Hepatocyte (in vitro differentiated cells): Measurements from ENCODE around the gene STT3A. TPM values are rescaled to one million over a fixed set of nuclear protein-coding genes. Genes with fewer than 3 reads are reported as not detected.

Experiments used
- DNase-seq: peaks from one replicate; pipeline ENCODE4 v3.0.0-alpha.2; 2016; ENCODE audit warnings: low spot score
- H2AFZ ChIP-seq: fragments of 200-600 bp; sonication (generic); 2 replicates; pipeline ENCODE4 v1.6.0; 2016; ENCODE audit warnings: antibody characterized with exemption, mild to moderate bottlenecking
- H3K27ac ChIP-seq: fragments of 200-600 bp; sonication (generic); 2 replicates; pipeline ENCODE4 v1.5.1; 2016; ENCODE audit warnings: mild to moderate bottlenecking
- H3K27me3 ChIP-seq: fragments of 200-600 bp; sonication (generic); 2 replicates; pipeline ENCODE4 v1.6.1; 2016
- H3K36me3 ChIP-seq: fragments of 200-600 bp; sonication (generic); replicated peaks from 2 replicates; pipeline ENCODE4 v1.5.1; 2016; ENCODE audit warnings: low read depth; ENCODE audit not compliant: insufficient read depth
- H3K4me1 ChIP-seq: fragments of 200-600 bp; sonication (generic); 2 replicates; pipeline ENCODE4 v1.5.1; 2016; ENCODE audit warnings: mild to moderate bottlenecking, moderate library complexity; ENCODE audit not compliant: insufficient read depth
- H3K4me2 ChIP-seq: fragments of 200-600 bp; sonication (generic); 2 replicates; pipeline ENCODE4 v1.6.0; 2016
- H3K4me3 ChIP-seq: fragments of 200-600 bp; sonication (generic); 2 replicates; pipeline ENCODE4 v1.5.1; 2016; ENCODE audit warnings: mild to moderate bottlenecking
- H3K79me2 ChIP-seq: fragments of 200-600 bp; sonication (generic); 2 replicates; pipeline ENCODE4 v1.6.0; 2017; ENCODE audit warnings: mild to moderate bottlenecking
- H3K9me2 ChIP-seq: fragments of 200-600 bp; sonication (generic); replicated peaks from 2 replicates; pipeline ENCODE4 v1.6.0; 2017; ENCODE audit warnings: mild to moderate bottlenecking; ENCODE audit not compliant: insufficient read depth
- H3K9me3 ChIP-seq: fragments of 200-600 bp; sonication (generic); 2 replicates; pipeline ENCODE4 v1.5.1; 2016; ENCODE audit warnings: low read depth, mild to moderate bottlenecking
- H4K20me1 ChIP-seq: fragments of 200-600 bp; sonication (generic); 2 replicates; pipeline ENCODE4 v1.6.0; 2016; ENCODE audit warnings: mild to moderate bottlenecking; ENCODE audit not compliant: insufficient read depth, poor library complexity, severe bottlenecking
- EZH2 ChIP-seq: fragments of 200-600 bp; sonication (generic); IDR thresholded peaks from 2 replicates; pipeline ENCODE4 v1.6.1; 2016; ENCODE audit warnings: antibody characterized with exemption, mild to moderate bottlenecking, borderline replicate concordance
- EZH2phosphoT487 ChIP-seq: fragments of 200-600 bp; sonication (generic); IDR thresholded peaks from one replicate; pipeline ENCODE4 v1.6.1; 2018; ENCODE audit warnings: antibody characterized with exemption, mild to moderate bottlenecking, low read depth, moderate library complexity; ENCODE audit not compliant: unreplicated experiment, severe bottlenecking
- WGBS: methylation state at CpG from one replicate; pipeline ENCODE4 v1.1.6; 2016; ENCODE audit warnings: low lambda C conversion rate; ENCODE audit errors: missing lambda C conversion rate; 5-methylcytosine and 5-hydroxymethylcytosine counted together
- polyA plus RNA-seq: library from polyadenylated mRNA; unstranded; fragments of >200 nt; fragmentation: Nextera tagmentation; extraction: Ambion mirVana; gene quantifications from 2 replicates; pipeline ENCODE4 v1.2.1, GENCODE V29; 2016
- total RNA-seq: library from RNA; depleted of rRNA; stranded (reverse); fragments of >200 nt; gene quantifications from 2 replicates; pipeline ENCODE4 v1.2.3, GENCODE V29; 2014
- TF ChIP-seq, protein P1 (sequence below): fragments of 200-600 bp; sonication (generic); IDR thresholded peaks from 2 replicates; pipeline ENCODE4 v1.5.1; 2016; ENCODE audit warnings: antibody characterized with exemption, mild to moderate bottlenecking; ENCODE audit not compliant: poor library complexity

Gene STT3A
- total and polyA plus RNA-seq, 2 experiments from 2014 or later: 192 to 198 TPM

GRCh38 chr11:125594958-125595357 lies 2.3 kb downstream of the STT3A start:
- no peaks in the 10 kb centered on the region for H3K9me3 ChIP-seq
- H3K27me3 ChIP-seq: no peaks in the 10 kb centered on the region
- H3K9me2 ChIP-seq: no peaks in the 10 kb centered on the region
- TF ChIP-seq, protein P1, sequence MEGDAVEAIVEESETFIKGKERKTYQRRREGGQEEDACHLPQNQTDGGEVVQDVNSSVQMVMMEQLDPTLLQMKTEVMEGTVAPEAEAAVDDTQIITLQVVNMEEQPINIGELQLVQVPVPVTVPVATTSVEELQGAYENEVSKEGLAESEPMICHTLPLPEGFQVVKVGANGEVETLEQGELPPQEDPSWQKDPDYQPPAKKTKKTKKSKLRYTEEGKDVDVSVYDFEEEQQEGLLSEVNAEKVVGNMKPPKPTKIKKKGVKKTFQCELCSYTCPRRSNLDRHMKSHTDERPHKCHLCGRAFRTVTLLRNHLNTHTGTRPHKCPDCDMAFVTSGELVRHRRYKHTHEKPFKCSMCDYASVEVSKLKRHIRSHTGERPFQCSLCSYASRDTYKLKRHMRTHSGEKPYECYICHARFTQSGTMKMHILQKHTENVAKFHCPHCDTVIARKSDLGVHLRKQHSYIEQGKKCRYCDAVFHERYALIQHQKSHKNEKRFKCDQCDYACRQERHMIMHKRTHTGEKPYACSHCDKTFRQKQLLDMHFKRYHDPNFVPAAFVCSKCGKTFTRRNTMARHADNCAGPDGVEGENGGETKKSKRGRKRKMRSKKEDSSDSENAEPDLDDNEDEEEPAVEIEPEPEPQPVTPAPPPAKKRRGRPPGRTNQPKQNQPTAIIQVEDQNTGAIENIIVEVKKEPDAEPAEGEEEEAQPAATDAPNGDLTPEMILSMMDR: no peak
- TF ChIP-seq EZH2phosphoT487 (no peak), EZH2 (no peak)
- WGBS: 96% methylated on average over 3 of the region's 3 CpGs
- no peaks in the 10 kb centered on the region for H3K36me3 ChIP-seq
- H3K79me2 ChIP-seq: peaks cover 64% of the 10 kb centered on the region
- H4K20me1 ChIP-seq: peaks cover 9% of the 10 kb centered on the region
- H3K4me3 ChIP-seq: no peak overlapping the region
- no peak overlapping the region for H3K4me2 ChIP-seq
- H3K27ac ChIP-seq: no peak overlapping the region
- H3K4me1 ChIP-seq: peaks cover 13% of the 10 kb centered on the region
- no peak for DNase-seq
- H2AFZ ChIP-seq: no peak overlapping the region

DNA sequence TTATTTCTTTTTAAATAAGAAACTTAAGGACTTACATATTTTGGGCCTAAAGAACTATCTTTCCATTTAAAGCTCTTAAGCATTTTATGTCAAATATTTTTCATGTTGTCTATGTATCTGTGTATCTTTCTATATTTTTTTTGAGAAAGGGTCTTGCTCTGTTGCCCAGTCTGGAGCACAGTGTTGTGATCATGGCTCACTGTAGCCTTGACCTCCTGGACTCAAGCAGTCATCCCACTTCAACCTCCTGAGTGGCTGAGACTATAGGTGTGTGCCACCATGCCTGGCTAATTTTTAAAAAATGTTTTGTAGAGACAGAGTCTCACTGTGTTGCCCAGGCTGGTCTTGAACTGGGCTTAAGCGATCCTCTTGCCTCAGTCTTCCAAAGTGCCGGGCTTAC lies 8.0 kb downstream of the STT3A start:
- Histone ChIP-seq H3K4me2 (no peak overlapping the region), H3K4me3 (no peak overlapping the region), H4K20me1 (no peaks in the 10 kb centered on the region), H3K9me3 (no peaks in the 10 kb centered on the region), H3K4me1 (no peaks in the 10 kb centered on the region), H3K36me3 (peaks cover 3% of the 10 kb centered on the region), H2AFZ (no peak overlapping the region), H3K79me2 (peaks cover 39% of the 10 kb centered on the region), H3K27ac (no peak overlapping the region), H3K9me2 (no peaks in the 10 kb centered on the region), H3K27me3 (no peaks in the 10 kb centered on the region)
- 100% methylated on average over 2 of the region's 2 CpGs for WGBS
- no peak for DNase-seq
- TF ChIP-seq, protein P1: no peak
- TF ChIP-seq EZH2 (no peak), EZH2phosphoT487 (no peak)

DNA sequence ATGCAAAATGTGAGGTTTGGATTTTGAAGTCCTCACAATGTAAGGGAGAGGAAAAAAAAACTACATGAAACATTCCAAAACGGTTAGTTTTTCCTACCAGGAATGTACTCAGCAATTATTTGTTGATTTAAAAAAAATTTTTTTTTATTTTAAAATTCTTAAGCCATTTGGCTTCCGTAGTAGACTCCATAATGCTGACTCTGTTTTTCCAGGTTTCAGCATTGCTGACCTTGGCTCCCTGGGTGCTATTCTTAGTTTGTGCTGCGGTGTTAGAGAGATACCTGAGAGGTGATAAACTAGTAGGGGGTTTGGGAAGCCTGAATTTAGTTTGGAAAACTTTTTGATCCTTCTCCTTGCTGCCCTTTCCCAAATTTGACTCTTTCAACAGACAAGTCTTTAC lies 10.6 kb downstream of the STT3A start:
- Histone ChIP-seq H3K4me2 (no peak overlapping the region), H3K9me2 (no peaks in the 10 kb centered on the region), H3K27ac (no peak overlapping the region), H4K20me1 (no peaks in the 10 kb centered on the region), H3K9me3 (no peaks in the 10 kb centered on the region), H2AFZ (no peak overlapping the region), H3K36me3 (peaks cover 3% of the 10 kb centered on the region), H3K4me1 (no peaks in the 10 kb centered on the region), H3K79me2 (peaks cover 14% of the 10 kb centered on the region), H3K27me3 (no peaks in the 10 kb centered on the region), H3K4me3 (no peak overlapping the region)
- TF ChIP-seq EZH2 (no peak), EZH2phosphoT487 (no peak)
- TF ChIP-seq, protein P1: no peak
- no peak for DNase-seq
- WGBS: 89% methylated on average over 3 of the region's 3 CpGs

GRCh38 chr11:125605417-125605816 lies 12.8 kb downstream of the STT3A start:
- no peak overlapping the region for H2AFZ ChIP-seq
- TF ChIP-seq, protein P1: no peak
- no peak for TF ChIP-seq EZH2
- TF ChIP-seq EZH2phosphoT487: no peak
- H3K4me3 ChIP-seq: no peak overlapping the region
- H3K27me3 ChIP-seq: no peaks in the 10 kb centered on the region
- H4K20me1 ChIP-seq: no peaks in the 10 kb centered on the region
- H3K27ac ChIP-seq: no peak overlapping the region
- no peak for DNase-seq
- peaks cover 5% of the 10 kb centered on the region for H3K79me2 ChIP-seq
- H3K4me1 ChIP-seq: no peaks in the 10 kb centered on the region
- peaks cover 3% of the 10 kb centered on the region for H3K36me3 ChIP-seq
- H3K9me3 ChIP-seq: no peaks in the 10 kb centered on the region
- H3K4me2 ChIP-seq: no peak overlapping the region
- H3K9me2 ChIP-seq: no peaks in the 10 kb centered on the region
